WTC11 (cell line): ENCODE results near the gene RPL19. TPM values are rescaled to one million over a fixed set of nuclear protein-coding genes. Genes with fewer than 3 reads are reported as not detected.
A peak's percentile ranks its signal among the peaks of the same experiment; 100 is the strongest.

Experiments used
- ATAC-seq: fragments of 200-7000 bp; cut with Tn5 transposase; 2 replicates; pipeline ENCODE4 v1.10.0; 2021; ENCODE audit warnings: mild to moderate bottlenecking, moderate library complexity
- CTCF ChIA-PET: fragments of 300-600 bp; sonication (Branson Sonifier 250); formaldehyde crosslinking; loops from one replicate; lab custom pipeline; 2021; ENCODE audit warnings: antibody characterized with exemption; lab: Charles Lee
- POLR2A ChIA-PET: fragments of 350-600 bp; sonication (Branson Sonifier 250); formaldehyde crosslinking; loops from one replicate; lab custom pipeline; 2021; ENCODE audit warnings: antibody characterized with exemption; lab: Charles Lee
- DNase-seq: peaks from one replicate; pipeline ENCODE4 v3.0.0; 2021; ENCODE audit warnings: low spot score
- H3K27ac Mint-ChIP-seq: 2 replicates; pipeline ENCODE4 v1.8.0; 2021; ENCODE audit warnings: mixed read lengths
- H3K27me3 Mint-ChIP-seq: 2 replicates; pipeline ENCODE4 v1.8.0; 2021; ENCODE audit warnings: low read depth, mild to moderate bottlenecking, moderate library complexity, mixed read lengths
- H3K36me3 Mint-ChIP-seq: 2 replicates; pipeline ENCODE4 v1.8.0; 2021; ENCODE audit warnings: mixed read lengths
- H3K4me1 Mint-ChIP-seq: 2 replicates; pipeline ENCODE4 v1.8.0; 2022; ENCODE audit warnings: mixed read lengths
- H3K4me3 Mint-ChIP-seq: 2 replicates; pipeline ENCODE4 v1.8.0; 2021; ENCODE audit warnings: mild to moderate bottlenecking, moderate library complexity, mixed read lengths
- H3K9me3 Mint-ChIP-seq: 2 replicates; pipeline ENCODE4 v1.8.0; 2021; ENCODE audit warnings: mixed read lengths
- AR ChIP-seq: fragments of 250-450 bp; sonication (Bioruptor Pico); IDR thresholded peaks from 2 replicates; pipeline ENCODE4 v1.9.0; 2021; ENCODE audit warnings: mild to moderate bottlenecking
- CREM ChIP-seq: sonication (generic); formaldehyde crosslinking; IDR thresholded peaks from 2 replicates; pipeline ENCODE4 v1.8.1; 2022; ENCODE audit warnings: mild to moderate bottlenecking, missing genetic modification reagents, moderate library complexity
- ERG ChIP-seq: fragments of 250-450 bp; sonication (Bioruptor Pico); IDR thresholded peaks from 2 replicates; pipeline ENCODE4 v1.8.0; 2021; ENCODE audit warnings: mild to moderate bottlenecking
- ETV6 ChIP-seq: sonication (generic); formaldehyde crosslinking; IDR thresholded peaks from 2 replicates; pipeline ENCODE4 v1.8.1; 2022; ENCODE audit warnings: mild to moderate bottlenecking, missing genetic modification reagents
- JAZF1 ChIP-seq: fragments of 250-450 bp; sonication (Bioruptor Pico); IDR thresholded peaks from 2 replicates; pipeline ENCODE4 v1.9.0; 2021; ENCODE audit warnings: moderate library complexity, mild to moderate bottlenecking, inconsistent platforms
- MAX ChIP-seq: sonication (generic); formaldehyde crosslinking; IDR thresholded peaks from 2 replicates; pipeline ENCODE4 v1.8.0; 2022; ENCODE audit warnings: mild to moderate bottlenecking, missing genetic modification reagents
- MLX ChIP-seq: sonication (generic); formaldehyde crosslinking; IDR thresholded peaks from 2 replicates; pipeline ENCODE4 v1.8.1; 2023; ENCODE audit warnings: mild to moderate bottlenecking, missing genetic modification reagents, moderate library complexity
- NFE2L1 ChIP-seq: sonication (generic); formaldehyde crosslinking; IDR thresholded peaks from 2 replicates; pipeline ENCODE4 v1.8.1; 2023; ENCODE audit warnings: missing genetic modification reagents
- NR1H2 ChIP-seq: sonication (generic); formaldehyde crosslinking; IDR thresholded peaks from 2 replicates; pipeline ENCODE4 v1.9.0; 2021; ENCODE audit warnings: mild to moderate bottlenecking, moderate library complexity, missing genetic modification reagents
- PRDM15 ChIP-seq: sonication (generic); formaldehyde crosslinking; IDR thresholded peaks from 2 replicates; pipeline ENCODE4 v1.8.0; 2022; ENCODE audit warnings: missing genetic modification reagents
- ZNF138 ChIP-seq: sonication (generic); formaldehyde crosslinking; conservative IDR thresholded peaks from 2 replicates; pipeline ENCODE4 v1.8.1; 2022; ENCODE audit warnings: mild to moderate bottlenecking, moderate library complexity, missing genetic modification reagents
- ZNF423 ChIP-seq: fragments of 250-450 bp; sonication (Bioruptor Pico); IDR thresholded peaks from 2 replicates; pipeline ENCODE4 v2.1.2; 2022; ENCODE audit warnings: mild to moderate bottlenecking, moderate library complexity
- total RNA-seq: library from RNA; stranded (reverse); gene quantifications from 3 replicates; pipeline ENCODE4 v1.2.3, GENCODE V29; 2021
- TF ChIP-seq, protein P1 (sequence below): fragments of 200-600 bp; IDR thresholded peaks from 2 replicates; pipeline ENCODE4 v1.8.0; 2022; ENCODE audit warnings: antibody characterized with exemption

RPL19 gene
- total RNA-seq, 1 experiment from 2014 or later, result 1,970 TPM

- DNase-seq (no peak), ATAC-seq (no peak)
- POLR2A ChIA-PET, result interaction anchor here (1.1 kb wide), 1 partner anchor 25 kb away, joined by 4 read pairs; no protein-coding TSS in a partner anchor
- Mint-ChIP-seq H3K36me3 (no peaks in the 10 kb centered on the region), H3K27ac (no peak overlapping the region), H3K4me1 (peaks cover 19% of the 10 kb centered on the region), H3K4me3 (peak overlapping the region; percentile 58), H3K9me3 (no peaks in the 10 kb centered on the region), H3K27me3 (peaks cover 14% of the 10 kb centered on the region; the same call in 1 of the 2 replicates)
- CTCF ChIA-PET, result interaction anchor here (0.6 to 5.7 kb wide), 15 partner anchors 8 to 408 kb away, joined by 3 to 112 read pairs (median 15); partner anchors contain the start of gene ARL5C
- TF ChIP-seq ZNF138 (CRISPR knock-in tag), result no peak
These were observed 31.0 kb downstream of the RPL19 start for GRCh38 chr17:39231091-39231561.

DNA sequence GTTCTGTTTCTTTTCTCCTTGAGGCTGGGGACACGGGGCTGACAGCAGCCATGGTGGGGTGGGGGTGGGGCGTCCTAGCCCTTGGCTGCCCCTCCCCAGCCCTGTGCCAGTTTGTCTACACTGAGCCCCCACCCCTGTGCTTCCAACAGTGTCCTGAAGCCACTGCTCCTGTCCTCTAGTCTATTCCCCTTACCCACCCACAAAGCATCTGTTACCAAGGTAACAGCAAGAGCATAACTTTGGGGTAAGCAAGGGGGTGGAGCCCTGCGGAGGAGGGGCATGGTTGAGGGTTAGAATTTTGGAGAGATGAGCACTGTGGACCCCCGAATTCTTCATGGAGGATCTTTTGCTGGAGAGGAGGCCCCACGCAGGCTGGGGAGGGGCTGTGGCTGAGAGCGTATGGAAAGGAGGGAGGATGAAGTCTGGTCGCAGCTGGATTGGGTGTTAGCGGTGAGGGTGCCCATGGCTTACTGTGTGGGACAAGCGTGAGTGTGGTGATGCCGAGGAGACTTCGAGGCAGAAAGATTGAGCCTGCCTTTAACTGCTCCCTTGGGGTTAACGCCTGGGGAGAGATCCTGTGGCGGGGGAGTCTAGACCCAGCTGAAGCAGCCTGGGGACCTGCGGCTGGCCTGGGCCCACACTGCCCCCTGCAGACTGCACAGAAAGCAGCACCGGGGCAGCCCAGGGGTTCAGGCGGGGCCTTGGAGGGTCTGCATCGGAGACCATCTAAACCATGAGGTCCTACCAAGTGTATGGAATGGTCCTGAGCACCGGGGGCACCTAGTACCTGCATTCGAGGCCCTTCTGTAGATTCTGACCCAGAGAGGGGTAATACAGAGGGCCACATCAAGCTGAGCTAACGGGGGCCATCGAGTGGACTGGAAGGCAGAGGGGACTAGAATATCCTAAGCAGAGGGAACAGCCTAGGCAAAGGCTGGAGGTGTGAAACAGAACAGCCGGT lies 31.8 kb downstream of the RPL19 start:
- Mint-ChIP-seq H3K4me1 (peaks cover 18% of the 10 kb centered on the region), H3K27me3 (peaks cover 12% of the 10 kb centered on the region; the same call in 1 of the 2 replicates), H3K36me3 (no peaks in the 10 kb centered on the region), H3K27ac (no peak overlapping the region), H3K4me3 (peak overlapping the region; percentile 58), H3K9me3 (no peaks in the 10 kb centered on the region)
- TF ChIP-seq ERG (CRISPR knock-in tag) (no peak), NFE2L1 (CRISPR knock-in tag) (no peak), PRDM15 (CRISPR knock-in tag) (0 out of 2 replicates have a peak, but pooled peaks have one; percentile 22), JAZF1 (CRISPR knock-in tag) (no peak), MAX (CRISPR knock-in tag) (peak; percentile 25; the same call in 1 of the 2 replicates), CREM (CRISPR knock-in tag) (no peak), ETV6 (CRISPR knock-in tag) (0 out of 2 replicates have a peak, but pooled peaks have one; percentile 19), ZNF423 (CRISPR knock-in tag) (peak; percentile 83), AR (CRISPR knock-in tag) (no peak), MLX (CRISPR knock-in tag) (no peak), NR1H2 (no peak)
- TF ChIP-seq, protein P1, sequence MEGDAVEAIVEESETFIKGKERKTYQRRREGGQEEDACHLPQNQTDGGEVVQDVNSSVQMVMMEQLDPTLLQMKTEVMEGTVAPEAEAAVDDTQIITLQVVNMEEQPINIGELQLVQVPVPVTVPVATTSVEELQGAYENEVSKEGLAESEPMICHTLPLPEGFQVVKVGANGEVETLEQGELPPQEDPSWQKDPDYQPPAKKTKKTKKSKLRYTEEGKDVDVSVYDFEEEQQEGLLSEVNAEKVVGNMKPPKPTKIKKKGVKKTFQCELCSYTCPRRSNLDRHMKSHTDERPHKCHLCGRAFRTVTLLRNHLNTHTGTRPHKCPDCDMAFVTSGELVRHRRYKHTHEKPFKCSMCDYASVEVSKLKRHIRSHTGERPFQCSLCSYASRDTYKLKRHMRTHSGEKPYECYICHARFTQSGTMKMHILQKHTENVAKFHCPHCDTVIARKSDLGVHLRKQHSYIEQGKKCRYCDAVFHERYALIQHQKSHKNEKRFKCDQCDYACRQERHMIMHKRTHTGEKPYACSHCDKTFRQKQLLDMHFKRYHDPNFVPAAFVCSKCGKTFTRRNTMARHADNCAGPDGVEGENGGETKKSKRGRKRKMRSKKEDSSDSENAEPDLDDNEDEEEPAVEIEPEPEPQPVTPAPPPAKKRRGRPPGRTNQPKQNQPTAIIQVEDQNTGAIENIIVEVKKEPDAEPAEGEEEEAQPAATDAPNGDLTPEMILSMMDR, result peak; percentile 67
- DNase-seq (peak; percentile 83), ATAC-seq (peak; percentile 81)
- POLR2A ChIA-PET, result no interaction called here
- CTCF ChIA-PET, result interaction anchor here (0.6 to 5.7 kb wide), 27 partner anchors 8 to 409 kb away, joined by 3 to 112 read pairs (median 5); partner anchors contain the start of genes ARL5C, FBXL20 and RPL19
